HG03558 (cell line): ENCODE measurements around the gene FAM168A.

Source experiments
- ATAC-seq: cut with Tn5 transposase; IDR thresholded peaks from one replicate; pipeline ENCODE4 v1.9.1; 2021; ENCODE audit warnings: moderate number of reproducible peaks; ENCODE audit not compliant: unreplicated experiment; ENCODE audit errors: extremely low read depth

FAM168A gene, protein sequence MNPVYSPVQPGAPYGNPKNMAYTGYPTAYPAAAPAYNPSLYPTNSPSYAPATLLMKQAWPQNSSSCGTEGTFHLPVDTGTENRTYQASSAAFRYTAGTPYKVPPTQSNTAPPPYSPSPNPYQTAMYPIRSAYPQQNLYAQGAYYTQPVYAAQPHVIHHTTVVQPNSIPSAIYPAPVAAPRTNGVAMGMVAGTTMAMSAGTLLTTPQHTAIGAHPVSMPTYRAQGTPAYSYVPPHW

DNA sequence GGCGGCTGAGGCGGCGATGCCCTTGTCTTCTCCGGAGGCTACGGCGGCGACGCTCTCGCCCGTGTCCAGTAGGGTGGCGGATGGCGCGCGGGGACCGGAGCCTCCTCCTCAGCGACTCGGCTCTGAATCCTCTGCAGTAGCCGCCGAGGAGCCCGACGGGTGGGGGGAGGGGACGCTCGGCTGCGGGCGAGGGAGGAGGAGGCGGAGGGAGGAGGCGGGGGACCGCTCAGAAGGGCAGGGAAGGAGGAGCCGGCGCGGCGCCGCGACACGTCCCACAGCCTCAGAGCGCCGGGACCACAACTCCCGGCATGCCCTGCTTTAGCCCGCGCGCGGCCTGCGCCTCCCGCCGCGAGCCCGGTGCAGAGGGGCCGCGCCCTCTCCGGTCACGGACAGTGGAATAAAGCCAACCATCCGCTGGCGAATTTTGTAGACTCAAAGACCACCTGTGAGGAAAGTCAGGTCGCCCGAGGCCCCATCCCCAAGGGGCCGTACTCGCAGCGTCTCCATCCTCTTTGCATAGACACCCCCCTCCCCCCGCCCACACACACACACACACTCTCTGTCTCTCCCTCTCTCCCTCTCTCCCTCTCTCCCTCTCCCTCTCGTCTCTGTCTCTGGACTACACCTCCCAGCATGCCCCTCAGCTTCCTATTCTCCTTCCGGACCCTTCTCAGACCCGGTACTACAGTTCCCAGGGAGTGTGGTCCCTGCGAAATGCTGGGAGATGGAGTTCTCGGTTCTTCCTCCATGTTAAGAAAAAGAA is at the start of gene FAM168A:
Gene FAM168A (minus strand): TSS at position 157 of the 763 bp plus-strand sequence. CDS start 129,638 bp downstream, outside the sequence.
- ATAC-seq = peak; percentile 74

DNA sequence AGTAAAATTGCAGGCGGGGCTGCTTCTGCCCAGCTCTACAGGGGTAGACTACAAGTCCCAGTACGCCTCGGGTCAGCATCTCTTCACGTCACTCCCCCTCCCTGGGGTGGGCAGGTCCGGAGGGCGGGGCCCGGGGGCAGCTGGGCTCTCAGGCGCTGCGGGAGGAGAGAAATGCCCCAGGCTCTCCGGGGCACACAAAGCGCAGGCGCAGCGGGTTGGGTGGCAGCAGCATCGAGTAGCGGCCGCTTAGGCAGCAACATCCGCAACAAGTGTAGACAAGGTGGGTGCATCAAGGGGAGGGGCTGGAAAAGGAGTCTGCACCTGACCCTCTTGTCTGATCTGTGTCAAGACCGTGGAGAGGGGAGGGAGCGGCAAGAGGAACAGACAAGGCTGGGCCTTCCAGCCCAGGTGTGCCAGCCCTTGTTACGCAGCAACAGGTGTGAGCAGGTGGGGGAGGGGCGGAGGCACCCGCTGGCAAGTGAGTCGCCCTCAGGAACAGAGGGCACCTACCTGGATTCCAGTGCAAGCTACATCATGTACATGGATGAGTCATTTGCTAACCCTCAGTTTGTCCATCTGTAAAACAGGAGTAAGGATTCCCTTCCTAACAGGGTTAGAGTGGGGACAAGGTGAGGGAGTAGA is 49.7 kb upstream of the FAM168A start:
- ATAC-seq = no peak

DNA sequence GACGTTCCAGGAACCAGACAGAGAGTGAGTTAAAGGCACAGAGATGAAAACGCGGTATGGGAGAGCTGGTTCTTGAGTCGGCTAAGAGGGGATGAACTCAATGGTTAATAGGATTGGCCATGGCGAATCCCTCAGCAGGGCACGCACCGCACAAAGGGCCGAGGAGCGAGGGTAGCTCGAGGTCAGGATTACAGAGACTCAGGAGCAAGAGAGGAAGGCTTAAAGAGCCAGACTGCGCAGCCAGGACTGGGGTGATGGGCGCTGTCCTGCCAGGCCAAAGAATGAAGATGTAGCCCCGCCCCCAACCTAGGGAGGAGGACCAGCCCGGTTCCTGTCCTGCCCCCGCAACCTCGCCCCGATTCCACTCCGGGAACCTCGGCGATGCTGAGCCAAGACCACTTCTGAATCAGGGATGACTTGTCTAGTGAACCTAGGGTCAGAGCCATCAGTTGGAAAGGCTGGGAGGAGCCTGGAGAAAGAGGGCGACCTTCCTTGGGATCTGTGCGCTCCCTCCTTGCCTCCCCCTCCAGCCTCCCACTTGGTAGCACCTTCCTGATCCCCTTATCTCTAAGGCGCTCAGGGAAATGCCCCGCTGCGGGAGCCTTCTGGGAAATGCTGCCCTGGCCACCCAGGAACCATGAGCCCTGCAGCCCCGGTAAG is 48.2 kb upstream of the FAM168A start, which contains the start of gene PLEKHB1:
Gene PLEKHB1 (plus strand): TSS at position 610 of the 660 bp plus-strand sequence. CDS start 28 bp downstream, at position 638.
- no peak for ATAC-seq

DNA sequence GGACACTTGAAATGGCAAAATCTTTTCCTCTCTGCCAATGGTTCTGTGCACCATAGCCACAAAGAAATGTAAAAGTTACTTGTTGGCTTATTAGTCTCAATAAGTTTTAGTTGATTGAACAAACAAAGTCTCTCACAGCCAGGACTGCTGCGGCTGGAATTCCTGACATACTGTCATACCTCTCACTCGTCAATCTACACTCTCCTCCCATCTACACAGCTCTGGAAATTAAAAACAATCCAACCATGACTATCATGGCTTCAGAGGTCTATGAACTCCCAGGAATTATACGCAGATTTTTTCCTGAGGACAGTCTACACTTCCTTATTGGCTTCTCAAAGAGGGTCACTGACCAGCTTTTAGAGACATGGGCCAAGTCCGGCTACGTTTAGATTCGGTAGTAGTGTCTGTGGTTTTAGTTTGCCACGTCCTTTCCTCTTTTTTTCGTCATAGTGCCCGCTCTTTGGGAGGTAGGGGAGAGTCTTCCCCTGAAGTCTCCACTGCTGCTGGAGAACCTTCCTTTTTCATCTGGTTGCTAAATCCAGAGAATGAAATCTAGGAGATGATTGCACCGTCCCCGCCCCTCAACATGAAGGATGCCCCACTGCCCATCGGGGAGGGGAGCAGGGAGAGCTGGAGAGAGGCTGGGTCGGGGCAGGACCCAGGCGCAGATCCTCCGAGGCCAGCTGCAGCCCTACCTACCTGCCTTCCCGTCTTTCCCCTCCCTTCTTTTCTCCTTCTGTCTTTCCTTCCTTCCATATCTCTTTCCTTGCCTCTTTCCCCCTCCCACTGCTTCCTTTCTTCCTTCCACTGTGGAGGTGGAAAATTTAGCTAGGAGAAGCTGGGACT is 47.4 kb upstream of the FAM168A start:
- ATAC-seq = no peak

DNA sequence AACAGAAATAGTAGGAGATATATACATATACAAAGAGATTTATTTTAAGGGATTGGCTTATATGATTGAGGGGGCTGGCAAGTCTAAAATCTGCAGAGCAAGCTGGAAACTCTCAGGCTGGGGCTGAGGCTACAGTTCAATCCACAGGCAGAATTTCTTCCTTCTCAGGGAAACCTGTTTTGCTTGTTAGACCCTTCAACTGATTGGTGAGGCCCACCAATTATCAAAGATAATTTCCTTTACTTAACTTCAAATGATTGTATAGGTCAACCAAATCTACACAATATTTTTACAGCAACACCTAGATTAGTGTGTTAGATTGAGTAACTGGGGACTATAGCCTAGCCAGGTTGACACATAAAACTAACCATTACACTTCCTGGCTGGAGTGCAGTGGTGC is 43.8 kb upstream of the FAM168A start:
- no peak for ATAC-seq

DNA sequence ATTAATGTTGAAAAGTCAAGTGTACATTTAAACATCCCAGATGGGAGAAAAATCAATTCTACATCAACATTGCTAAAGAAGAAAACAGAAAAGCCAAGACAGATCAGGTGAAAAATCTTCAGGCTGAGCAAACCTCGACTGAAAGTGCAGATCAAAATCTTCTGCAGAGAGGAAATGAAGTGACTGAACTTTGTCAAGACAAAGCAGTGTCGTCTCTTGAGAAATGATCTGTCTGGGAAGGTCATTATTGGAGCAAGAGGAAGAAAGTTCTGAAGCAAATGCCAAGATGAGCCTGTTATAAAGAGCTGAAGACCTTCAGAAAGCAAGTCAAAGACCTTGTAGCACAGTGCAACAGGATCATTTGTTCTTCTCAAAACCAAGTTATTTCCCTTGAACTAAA is 42.7 kb upstream of the FAM168A start:
- ATAC-seq = no peak

DNA sequence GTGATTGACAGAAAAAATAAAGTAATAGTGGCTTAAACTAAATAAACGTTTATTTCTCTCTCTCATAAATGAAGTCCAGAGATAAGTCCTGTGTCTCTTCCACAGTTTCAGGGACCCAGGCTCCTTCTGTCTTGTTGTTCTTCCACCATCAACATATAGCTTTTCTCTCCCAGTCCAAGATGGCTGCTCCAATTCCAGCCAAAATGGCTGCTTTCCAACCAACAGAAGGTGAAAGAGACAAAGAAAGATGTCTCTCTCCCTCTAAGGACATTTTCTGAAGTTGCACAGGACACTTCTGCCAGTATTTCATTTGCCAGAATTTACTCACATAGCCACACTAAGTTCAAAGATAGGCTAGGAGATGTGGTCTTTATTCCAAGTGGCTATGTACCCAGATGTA is 39.1 kb upstream of the FAM168A start:
- ATAC-seq = no peak

DNA sequence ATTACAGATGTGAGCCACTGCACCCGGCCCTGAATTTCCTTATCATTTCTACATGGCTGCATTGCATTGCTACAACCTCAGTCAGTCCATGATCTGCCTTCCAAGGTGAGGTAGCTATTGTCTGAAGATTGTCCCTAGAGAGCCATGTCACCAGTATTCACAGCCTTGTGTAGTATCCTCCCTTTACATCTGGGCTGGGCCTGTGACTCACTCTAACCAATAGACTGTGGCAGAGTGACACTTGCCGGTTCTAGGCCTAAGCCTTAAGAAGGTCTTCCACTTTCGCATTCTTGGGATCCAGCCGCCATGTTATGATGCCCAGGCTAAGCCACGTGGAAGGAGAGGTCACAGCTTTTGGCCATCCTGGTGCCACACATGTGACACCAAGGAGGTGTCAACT is 38.3 kb upstream of the FAM168A start:
- no peak for ATAC-seq

DNA sequence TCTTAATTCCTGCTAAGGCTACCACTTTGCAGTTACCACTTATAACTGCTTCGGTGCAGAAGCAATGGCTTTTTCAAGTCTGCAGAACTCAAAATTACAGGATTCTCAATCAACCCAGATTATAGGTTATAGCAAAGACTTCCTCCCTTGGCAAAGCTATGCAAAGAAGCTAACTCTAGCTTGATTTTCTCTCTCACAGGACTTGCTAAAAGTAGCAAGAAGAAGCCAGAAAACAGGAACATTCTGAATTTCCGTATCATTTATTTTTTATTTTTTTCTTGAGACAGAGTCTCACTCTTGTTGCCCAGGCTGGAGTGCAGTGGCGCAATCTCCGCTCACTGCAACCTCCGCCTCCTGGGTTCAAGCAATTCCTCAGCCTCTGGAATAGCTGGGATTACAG is 37.8 kb upstream of the FAM168A start:
- no peak for ATAC-seq

DNA sequence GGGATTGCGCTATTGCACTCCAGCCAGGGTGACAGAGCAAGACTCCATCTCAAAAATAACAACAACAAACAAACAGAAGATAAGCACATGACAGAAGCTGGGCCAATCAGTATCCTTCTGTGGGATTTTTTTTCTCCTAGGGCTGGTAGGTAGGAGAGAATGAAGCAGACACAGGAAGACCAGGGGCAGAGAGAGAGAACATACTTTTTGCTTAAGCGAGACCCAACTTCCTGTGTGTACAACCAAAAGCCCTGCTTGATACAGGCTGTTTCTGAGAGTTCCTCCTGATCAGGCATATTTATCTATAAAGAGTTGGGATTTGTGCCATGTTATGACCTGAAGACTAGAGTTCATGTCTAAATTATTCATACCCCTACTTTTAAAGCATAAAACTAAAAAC is 36.1 kb upstream of the FAM168A start:
- ATAC-seq = no peak

DNA sequence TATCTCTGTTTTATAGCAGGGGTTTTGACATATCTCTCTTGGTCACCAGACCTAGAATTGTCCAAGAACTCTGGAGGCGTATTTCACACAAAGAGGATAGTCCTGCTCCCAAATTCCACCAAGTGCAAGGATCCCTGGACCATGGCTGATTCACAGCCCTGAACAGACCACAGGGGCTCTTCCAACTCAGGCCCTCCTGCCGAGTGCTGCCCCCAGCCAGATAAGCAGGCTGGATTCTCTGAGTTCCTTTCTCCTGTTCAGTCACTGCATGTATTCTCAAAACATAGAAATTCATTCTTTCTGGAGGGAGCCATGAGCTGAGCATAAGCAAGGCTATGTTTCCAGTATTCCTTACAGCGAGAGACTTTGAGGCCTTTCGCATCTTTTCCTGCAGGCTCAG is 35.1 kb upstream of the FAM168A start:
- no peak for ATAC-seq

DNA sequence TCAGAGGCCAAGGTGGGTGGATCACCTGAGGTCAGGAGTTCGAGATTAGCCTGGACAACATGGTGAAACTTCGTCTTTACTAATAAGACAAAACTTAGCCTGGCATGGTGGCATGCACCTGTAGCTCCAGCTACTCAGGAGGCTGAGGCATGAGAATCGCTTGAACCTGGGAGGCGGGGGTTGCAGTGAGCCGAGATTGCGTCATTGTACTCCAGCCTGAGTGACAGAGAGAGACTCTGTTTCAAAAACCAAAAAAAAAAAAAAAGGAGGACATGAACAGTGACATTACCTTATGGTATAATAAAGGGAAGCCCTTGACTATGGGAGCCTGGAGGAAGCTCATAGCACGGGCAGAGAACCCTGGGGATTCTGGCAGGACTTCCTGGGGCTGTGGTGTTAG is 32.0 kb upstream of the FAM168A start:
- ATAC-seq = no peak

DNA sequence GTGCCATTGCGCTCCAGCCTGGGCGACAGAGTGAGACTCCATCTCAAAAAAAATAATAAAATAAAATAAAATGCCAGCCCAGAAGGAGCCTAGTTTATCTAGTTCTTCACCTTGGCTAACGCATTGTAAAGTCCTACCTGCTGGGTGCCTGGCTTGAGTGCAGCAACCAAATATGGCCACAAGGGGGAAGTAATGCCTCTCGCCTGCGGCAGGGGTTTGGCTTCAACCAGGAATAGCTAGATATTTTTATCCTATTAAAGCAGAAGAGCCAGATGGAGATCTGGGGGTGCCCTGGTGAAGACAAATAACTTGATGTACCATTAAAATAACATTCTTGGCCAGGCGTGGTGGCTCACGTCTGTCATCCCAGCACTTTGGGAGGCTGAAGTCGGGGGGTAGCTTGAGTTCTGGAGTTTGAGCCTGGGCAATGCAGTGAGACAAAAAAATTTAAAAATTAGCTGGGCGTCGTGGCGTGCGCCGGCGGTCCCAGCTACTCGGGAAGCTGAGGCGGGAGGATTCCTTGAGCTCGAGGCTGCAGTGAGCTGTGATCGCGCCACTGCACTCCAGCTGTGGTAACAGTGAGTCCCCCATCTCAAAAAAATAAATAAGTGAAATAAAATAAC is 27.9 kb upstream of the FAM168A start:
- ATAC-seq = no peak

DNA sequence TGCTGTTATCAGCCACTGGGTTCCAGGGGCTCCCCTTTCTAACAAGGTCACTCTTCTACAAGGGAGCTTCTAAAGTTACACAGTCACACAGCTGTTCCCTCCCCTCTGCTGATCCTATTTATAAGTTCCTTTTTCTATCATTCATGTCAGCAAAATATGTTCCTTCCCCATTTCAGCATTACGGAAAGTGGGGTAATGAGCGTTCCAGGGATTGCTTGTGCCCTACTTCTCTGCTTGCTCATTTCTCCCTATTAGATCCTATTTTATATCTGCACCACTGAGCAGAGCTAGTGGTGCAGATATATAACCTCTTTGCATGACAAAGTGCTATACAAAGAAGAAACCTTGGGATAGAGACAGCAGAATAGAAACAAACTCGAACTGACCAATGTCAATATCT is 25.8 kb upstream of the FAM168A start:
- ATAC-seq = no peak

DNA sequence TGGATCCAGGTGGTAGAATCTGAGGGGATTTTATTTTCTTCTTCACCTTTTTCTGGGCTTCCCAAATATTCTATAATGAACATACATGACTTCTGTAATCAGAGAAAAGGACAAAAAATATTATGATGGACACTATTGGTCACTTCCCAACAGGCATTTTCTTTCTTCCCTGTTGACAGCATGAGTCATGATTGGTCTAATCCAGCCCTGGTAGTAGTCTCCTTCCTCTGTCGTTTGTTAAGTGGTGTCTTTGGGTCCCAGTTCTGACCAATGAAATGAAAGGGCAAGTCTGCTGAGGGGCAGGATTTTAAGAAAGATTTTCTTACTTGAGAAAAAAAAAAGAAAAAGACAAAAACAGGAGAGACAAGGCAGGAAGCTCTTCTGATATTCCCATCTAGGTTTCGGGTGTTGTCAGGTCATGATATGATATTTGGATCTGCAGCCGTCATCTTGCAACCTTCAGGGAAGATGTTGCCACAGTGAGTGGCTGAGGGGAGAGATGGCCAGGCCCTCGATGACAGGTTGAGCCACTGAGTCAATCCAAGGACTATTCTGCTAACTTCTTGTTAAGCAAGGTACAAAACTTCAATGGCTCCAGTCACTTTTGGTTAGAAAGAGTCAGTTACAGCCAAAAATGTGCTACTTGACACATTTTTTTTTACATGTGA is 25.1 kb upstream of the FAM168A start:
- ATAC-seq = no peak

DNA sequence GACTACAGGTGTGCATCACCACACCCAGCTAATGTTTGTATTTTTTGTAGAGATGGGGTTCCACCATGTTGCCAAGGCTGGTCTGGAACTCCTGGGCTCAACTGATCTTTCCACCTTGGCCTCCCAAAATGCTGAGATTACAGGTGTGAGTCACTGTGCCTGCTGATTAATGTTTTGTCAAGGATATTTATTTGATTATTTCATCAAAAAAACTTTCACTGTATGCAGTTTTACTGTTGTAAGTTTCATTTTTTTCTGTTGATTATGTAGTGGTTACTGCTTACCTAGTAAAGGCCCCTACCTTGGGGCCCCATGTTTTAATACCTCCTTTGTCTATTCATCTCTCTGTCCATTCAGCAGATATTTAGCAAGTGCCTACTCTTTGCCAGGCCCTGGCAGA is 16.7 kb upstream of the FAM168A start:
- no peak for ATAC-seq

DNA sequence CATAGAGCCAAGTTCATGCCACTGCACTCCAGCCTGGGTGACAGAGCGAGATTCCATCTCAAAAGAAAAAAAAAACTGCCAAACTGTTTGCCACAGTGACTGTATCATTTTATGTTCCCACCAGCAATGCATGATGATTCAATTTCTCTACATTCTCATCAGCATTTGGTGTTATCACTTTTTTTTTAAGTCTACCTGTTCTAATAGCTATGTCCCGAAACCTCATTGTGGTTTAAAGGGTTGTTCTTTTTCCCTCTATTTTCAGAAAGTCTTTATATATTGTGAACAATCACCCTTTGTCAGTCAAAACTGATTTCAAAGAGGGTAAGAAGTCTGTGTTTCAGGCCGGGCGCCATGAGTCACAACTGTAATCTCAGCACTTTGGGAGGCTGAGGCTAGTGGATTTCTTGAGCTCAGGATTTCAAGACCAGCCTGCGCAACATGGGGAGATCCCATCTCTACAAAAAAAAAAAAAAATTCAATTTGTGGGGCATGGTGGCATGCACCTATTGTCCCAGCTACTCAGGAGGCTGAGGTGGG is 14.8 kb upstream of the FAM168A start:
- ATAC-seq = no peak

DNA sequence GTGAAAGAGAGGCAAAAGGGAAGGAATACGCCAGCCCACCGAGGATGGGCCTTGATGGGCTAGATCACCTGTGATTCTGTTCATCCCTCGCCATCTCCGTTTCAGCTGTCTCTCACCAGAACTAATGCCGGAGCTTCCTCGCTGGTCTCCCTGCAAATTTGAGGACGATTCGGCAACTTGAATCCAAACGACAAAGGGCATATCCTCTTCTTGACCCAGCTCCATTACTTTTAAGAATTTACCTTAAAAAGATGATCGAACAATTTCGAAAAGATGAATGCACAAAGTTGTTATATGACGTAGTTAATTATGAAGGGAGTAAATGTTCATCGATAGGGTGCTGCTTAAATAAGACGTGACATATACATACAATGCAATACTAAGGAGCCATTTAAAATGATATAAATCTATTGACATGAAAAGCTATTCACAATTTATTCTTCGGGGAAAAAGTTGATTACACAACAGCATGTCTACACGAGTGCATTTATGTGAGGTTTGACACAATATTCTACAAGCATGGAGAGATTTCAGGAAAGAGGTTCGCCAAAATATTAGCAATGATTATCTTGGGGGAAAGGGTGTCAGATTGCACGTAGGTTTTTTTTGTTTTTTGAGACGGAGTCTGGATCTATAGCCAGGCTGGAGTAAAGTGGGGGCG is 937 bp upstream of the FAM168A start:
- no peak for ATAC-seq
